Body of pancreas (tissue), 4 donors: ENCODE measurements around the gene PTPN6.

Source experiments
- POLR2A ChIP-seq, 3 donors: fragments of 450-650 bp; IDR thresholded peaks; one replicate each; pipeline ENCODE4 v1.6.1; 2016; ENCODE audit warnings: antibody characterized with exemption in 3 of 3, mild to moderate bottlenecking in 2 of 3
- TF ChIP-seq, protein P1 (sequence below), 7 experiments: fragments of 450-650 bp in 4 of 7; fragments of 200-600 bp in 3 of 7; sonication (generic) in 3 of 7; IDR thresholded peaks; one replicate each; pipeline ENCODE4 v1.5.1; 2016 to 2019; ENCODE audit warnings: antibody characterized with exemption in 7 of 7

DNA sequence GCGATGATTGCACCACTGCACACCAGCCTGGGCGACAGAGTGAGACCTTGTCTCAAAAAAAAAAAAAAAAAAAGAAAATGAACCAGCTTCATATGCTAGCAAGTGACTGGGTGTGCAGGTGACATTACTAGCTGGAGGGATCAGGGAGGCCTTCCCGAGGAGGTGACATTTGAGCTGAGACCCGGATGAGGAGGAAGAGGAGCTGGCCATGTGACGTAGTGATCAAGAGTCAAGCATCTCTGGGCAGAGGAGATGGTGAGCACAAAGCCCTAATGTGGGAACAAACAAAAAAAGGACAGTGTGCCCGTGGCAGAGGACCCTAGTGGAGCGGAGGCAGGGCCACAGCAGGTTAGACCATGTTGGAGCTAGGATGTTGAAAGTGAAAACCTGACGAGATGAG, 3.5 kb upstream of the PTPN6 start:
- TF ChIP-seq, protein P1, sequence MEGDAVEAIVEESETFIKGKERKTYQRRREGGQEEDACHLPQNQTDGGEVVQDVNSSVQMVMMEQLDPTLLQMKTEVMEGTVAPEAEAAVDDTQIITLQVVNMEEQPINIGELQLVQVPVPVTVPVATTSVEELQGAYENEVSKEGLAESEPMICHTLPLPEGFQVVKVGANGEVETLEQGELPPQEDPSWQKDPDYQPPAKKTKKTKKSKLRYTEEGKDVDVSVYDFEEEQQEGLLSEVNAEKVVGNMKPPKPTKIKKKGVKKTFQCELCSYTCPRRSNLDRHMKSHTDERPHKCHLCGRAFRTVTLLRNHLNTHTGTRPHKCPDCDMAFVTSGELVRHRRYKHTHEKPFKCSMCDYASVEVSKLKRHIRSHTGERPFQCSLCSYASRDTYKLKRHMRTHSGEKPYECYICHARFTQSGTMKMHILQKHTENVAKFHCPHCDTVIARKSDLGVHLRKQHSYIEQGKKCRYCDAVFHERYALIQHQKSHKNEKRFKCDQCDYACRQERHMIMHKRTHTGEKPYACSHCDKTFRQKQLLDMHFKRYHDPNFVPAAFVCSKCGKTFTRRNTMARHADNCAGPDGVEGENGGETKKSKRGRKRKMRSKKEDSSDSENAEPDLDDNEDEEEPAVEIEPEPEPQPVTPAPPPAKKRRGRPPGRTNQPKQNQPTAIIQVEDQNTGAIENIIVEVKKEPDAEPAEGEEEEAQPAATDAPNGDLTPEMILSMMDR (IDR thresholded peaks at IDR 0.05), result no peak
- no peak for TF ChIP-seq POLR2A (IDR thresholded peaks at IDR 0.05)
